ENCODE data around the gene CDIPT. TPM values are rescaled to one million over a fixed set of nuclear protein-coding genes. Genes with fewer than 3 reads are reported as not detected.
"Not testable (repeated sequence)": the region's sequence is repeated elsewhere in the genome, so short reads cannot be mapped to it uniquely, and the experiment has no call there.

CDIPT gene
- total RNA-seq, 3 donors from 2014 or later (not counting 1 experiment from before 2014, with no cell fraction given): 42.3 to 66.9 (median 53.0) TPM

GRCh38 chr16:29893553-29893952 lies 30.5 kb upstream of the CDIPT start:
- no peaks in the 10 kb centered on the region for H3K4me1 ChIP-seq (ENCODE audit: control insufficient read depth, insufficient read depth, low read length)
- Mint-ChIP-seq H3K4me3 (no peak overlapping the region), H3K9me3 (no peaks in the 10 kb centered on the region), H3K27me3 (ENCODE audit: low read depth in 2 of 2) (peaks cover 16 to 17% of the 10 kb centered on the region in 2 donors), H3K27ac (no peak overlapping the region), H3K36me3 (no peaks in the 10 kb centered on the region), H3K4me1 (peaks cover 0 to 4% of the 10 kb centered on the region in 2 donors)
- ATAC-seq: no peak
- DNase-seq: no peak
- TF ChIP-seq, protein P1, sequence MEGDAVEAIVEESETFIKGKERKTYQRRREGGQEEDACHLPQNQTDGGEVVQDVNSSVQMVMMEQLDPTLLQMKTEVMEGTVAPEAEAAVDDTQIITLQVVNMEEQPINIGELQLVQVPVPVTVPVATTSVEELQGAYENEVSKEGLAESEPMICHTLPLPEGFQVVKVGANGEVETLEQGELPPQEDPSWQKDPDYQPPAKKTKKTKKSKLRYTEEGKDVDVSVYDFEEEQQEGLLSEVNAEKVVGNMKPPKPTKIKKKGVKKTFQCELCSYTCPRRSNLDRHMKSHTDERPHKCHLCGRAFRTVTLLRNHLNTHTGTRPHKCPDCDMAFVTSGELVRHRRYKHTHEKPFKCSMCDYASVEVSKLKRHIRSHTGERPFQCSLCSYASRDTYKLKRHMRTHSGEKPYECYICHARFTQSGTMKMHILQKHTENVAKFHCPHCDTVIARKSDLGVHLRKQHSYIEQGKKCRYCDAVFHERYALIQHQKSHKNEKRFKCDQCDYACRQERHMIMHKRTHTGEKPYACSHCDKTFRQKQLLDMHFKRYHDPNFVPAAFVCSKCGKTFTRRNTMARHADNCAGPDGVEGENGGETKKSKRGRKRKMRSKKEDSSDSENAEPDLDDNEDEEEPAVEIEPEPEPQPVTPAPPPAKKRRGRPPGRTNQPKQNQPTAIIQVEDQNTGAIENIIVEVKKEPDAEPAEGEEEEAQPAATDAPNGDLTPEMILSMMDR (IDR thresholded peaks at IDR 0.05): no peak
- H3K9me3 ChIP-seq (ENCODE audit: control insufficient read depth, insufficient read depth, low read length): no peaks in the 10 kb centered on the region
- H3K36me3 ChIP-seq (ENCODE audit: control insufficient read depth, insufficient read depth, low read length): no peaks in the 10 kb centered on the region
- peaks cover 13% of the 10 kb centered on the region for H3K27me3 ChIP-seq (ENCODE audit: control insufficient read depth, insufficient read depth, low read length)
- intact Hi-C loops (cut with micrococcal nuclease): no loop called here
- WGBS (ENCODE audit: insufficient coverage): 91% methylated on average over 3 of the region's 3 CpGs
- H3K4me3 ChIP-seq (ENCODE audit: low read length): no peak overlapping the region
- no peak overlapping the region for H3K27ac ChIP-seq (ENCODE audit: low read length)

GRCh38 chr16:29892458-29892813 lies 29.4 kb upstream of the CDIPT start:
- WGBS (ENCODE audit: insufficient coverage): 96% methylated on average over 6 of the region's 6 CpGs

GRCh38 chr16:29891525-29892457 lies 28.8 kb upstream of the CDIPT start:
- intact Hi-C loops (cut with micrococcal nuclease): no loop called here
- Histone ChIP-seq H3K4me1 (ENCODE audit: control insufficient read depth, insufficient read depth, low read length) (no peaks in the 10 kb centered on the region), H3K36me3 (ENCODE audit: control insufficient read depth, insufficient read depth, low read length) (no peaks in the 10 kb centered on the region), H3K27me3 (ENCODE audit: control insufficient read depth, insufficient read depth, low read length) (no peaks in the 10 kb centered on the region), H3K27ac (ENCODE audit: low read length) (no peak overlapping the region), H3K9me3 (ENCODE audit: control insufficient read depth, insufficient read depth, low read length) (no peaks in the 10 kb centered on the region), H3K4me3 (ENCODE audit: low read length) (no peak overlapping the region)
- H3K36me3 Mint-ChIP-seq: no peaks in the 10 kb centered on the region
- 80% methylated on average over 10 of the region's 10 CpGs for WGBS (ENCODE audit: insufficient coverage)
- H3K4me1 Mint-ChIP-seq: no peaks in the 10 kb centered on the region
- DNase-seq (no peak), ATAC-seq (no peak)
- no peak overlapping the region for H3K4me3 Mint-ChIP-seq
- H3K27ac Mint-ChIP-seq: no peak overlapping the region
- TF ChIP-seq, protein P1 (IDR thresholded peaks at IDR 0.05): no peak
- no peaks in the 10 kb centered on the region for H3K9me3 Mint-ChIP-seq
- H3K27me3 Mint-ChIP-seq (ENCODE audit: low read depth in 2 of 2): peaks cover 0 to 5% of the 10 kb centered on the region in 2 donors

More at GRCh38 chr16:29892458-29892813, 29.4 kb upstream of the CDIPT start:
- no peaks in the 10 kb centered on the region for H3K4me1 Mint-ChIP-seq
- H3K27ac ChIP-seq (ENCODE audit: low read length): no peak overlapping the region
- intact Hi-C loops (cut with micrococcal nuclease): no loop called here
- H3K36me3 ChIP-seq (ENCODE audit: control insufficient read depth, insufficient read depth, low read length): no peaks in the 10 kb centered on the region
- no peaks in the 10 kb centered on the region for H3K36me3 Mint-ChIP-seq
- H3K4me1 ChIP-seq (ENCODE audit: control insufficient read depth, insufficient read depth, low read length): no peaks in the 10 kb centered on the region
- peaks cover 4 to 8% of the 10 kb centered on the region in 2 donors for H3K27me3 Mint-ChIP-seq (ENCODE audit: low read depth in 2 of 2)
- peaks cover 3% of the 10 kb centered on the region for H3K27me3 ChIP-seq (ENCODE audit: control insufficient read depth, insufficient read depth, low read length)
- no peaks in the 10 kb centered on the region for H3K9me3 Mint-ChIP-seq
- TF ChIP-seq, protein P1 (IDR thresholded peaks at IDR 0.05): no peak
- no peak overlapping the region for H3K4me3 Mint-ChIP-seq
- DNase-seq (no peak), ATAC-seq (no peak)
- H3K4me3 ChIP-seq (ENCODE audit: low read length): no peak overlapping the region
- H3K9me3 ChIP-seq (ENCODE audit: control insufficient read depth, insufficient read depth, low read length): no peaks in the 10 kb centered on the region
- no peak overlapping the region for H3K27ac Mint-ChIP-seq

DNA sequence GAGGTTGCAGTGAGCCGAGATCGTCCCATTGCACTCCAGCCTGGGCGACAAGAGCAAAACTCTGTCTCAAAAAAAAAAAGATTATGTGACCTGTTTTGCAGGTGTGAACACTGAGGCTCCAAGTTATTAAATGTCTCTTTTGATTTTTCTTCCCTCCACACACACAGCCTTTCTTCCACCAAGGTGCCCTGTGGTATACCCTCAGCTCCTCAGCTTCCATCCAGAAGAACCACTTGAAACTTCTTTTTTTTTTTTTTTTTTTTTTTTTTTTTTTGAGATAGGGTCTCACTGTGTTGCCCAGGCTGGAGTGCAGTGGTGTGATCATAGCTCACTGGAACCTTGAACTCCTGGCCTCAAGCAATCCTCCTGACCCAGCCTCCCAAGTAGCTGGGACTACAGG lies 26.3 kb upstream of the CDIPT start:
- H3K4me1 ChIP-seq (ENCODE audit: control insufficient read depth, insufficient read depth, low read length); H3K36me3 ChIP-seq (ENCODE audit: control insufficient read depth, insufficient read depth, low read length); H3K36me3 Mint-ChIP-seq; H3K9me3 ChIP-seq (ENCODE audit: control insufficient read depth, insufficient read depth, low read length); H3K27ac Mint-ChIP-seq; H3K9me3 Mint-ChIP-seq; H3K4me3 ChIP-seq (ENCODE audit: low read length); H3K27ac ChIP-seq (ENCODE audit: low read length); H3K27me3 Mint-ChIP-seq (ENCODE audit: low read depth in 2 of 2); intact Hi-C loops (cut with micrococcal nuclease); DNase-seq; ATAC-seq; H3K27me3 ChIP-seq (ENCODE audit: control insufficient read depth, insufficient read depth, low read length); H3K4me3 Mint-ChIP-seq; H3K4me1 Mint-ChIP-seq: not testable (repeated sequence)
- 96% methylated on average over 3 of the region's 3 CpGs for WGBS (ENCODE audit: insufficient coverage)

All from natural killer cell (primary cell).